Fibroblast of lung (primary cell): ENCODE data around the gene LZTR1. TPM values are rescaled to one million over a fixed set of nuclear protein-coding genes. Genes with fewer than 3 reads are reported as not detected.

Experiments
- DNase-seq, 2 donors: peaks; one replicate each; pipeline versions ENCODE4 v3.0.0 to v3.0.0-alpha.2; 2010; ENCODE audit warnings: low read depth in 2 of 2
- H2AFZ ChIP-seq: 2 replicates; pipeline ENCODE4 v1.5.1; 2012; ENCODE audit warnings: low read length, control low read depth, inconsistent platforms
- H3K27ac ChIP-seq: 2 replicates; pipeline ENCODE4 v1.5.1; 2011; ENCODE audit warnings: low read length, control low read depth; ENCODE audit not compliant: insufficient read depth
- H3K27me3 ChIP-seq: 2 replicates; pipeline ENCODE4 v1.5.1; 2011; ENCODE audit warnings: mild to moderate bottlenecking, low read length; ENCODE audit not compliant: control insufficient read depth, insufficient read depth
- H3K36me3 ChIP-seq: 2 replicates; pipeline ENCODE4 v1.5.1; 2011; ENCODE audit warnings: low read length; ENCODE audit not compliant: control insufficient read depth, insufficient read depth
- H3K4me1 ChIP-seq: 2 replicates; pipeline ENCODE4 v1.5.1; 2011; ENCODE audit warnings: low read length; ENCODE audit not compliant: control insufficient read depth, insufficient read depth; ENCODE audit errors: extremely low read depth
- H3K4me2 ChIP-seq: 2 replicates; pipeline ENCODE4 v1.5.1; 2011; ENCODE audit warnings: low read length, control low read depth; ENCODE audit not compliant: insufficient read depth; ENCODE audit errors: extremely low read depth
- H3K4me3 ChIP-seq, 4 experiments: fragments of 200-600 bp in 1 of 4; sonication (generic) in 1 of 4; replicated peaks in 1 of 4; 2 replicates each; pipeline ENCODE4 v1.5.1; 2011 to 2016; ENCODE audit warnings: low read length in 4 of 4, low read depth in 3 of 4, mild to moderate bottlenecking in 3 of 4, control low read depth in 2 of 4, inconsistent platforms in 1 of 4, mixed read lengths in 1 of 4; ENCODE audit not compliant: insufficient read depth in 1 of 4; ENCODE audit errors: control extremely low read depth in 1 of 4
- H3K79me2 ChIP-seq: 2 replicates; pipeline ENCODE4 v1.5.1; 2012; ENCODE audit warnings: mild to moderate bottlenecking, low read length, inconsistent platforms; ENCODE audit not compliant: control insufficient read depth, insufficient read depth
- H3K9ac ChIP-seq: 2 replicates; pipeline ENCODE4 v1.5.1; 2011; ENCODE audit warnings: mild to moderate bottlenecking, low read length, control low read depth; ENCODE audit not compliant: insufficient read depth
- H3K9me3 ChIP-seq: 2 replicates; pipeline ENCODE4 v1.5.1; 2012; ENCODE audit warnings: low read depth, low read length; ENCODE audit not compliant: control insufficient read depth, insufficient read depth
- H4K20me1 ChIP-seq: 2 replicates; pipeline ENCODE4 v1.5.1; 2011; ENCODE audit warnings: low read length; ENCODE audit not compliant: control insufficient read depth, insufficient read depth; ENCODE audit errors: extremely low read depth
- EZH2 ChIP-seq: IDR thresholded peaks from 2 replicates; pipeline ENCODE4 v1.5.1; 2012; ENCODE audit warnings: low read length, control low read depth, mild to moderate bottlenecking; ENCODE audit errors: missing control alignments
- polyA plus RNA-seq, 2 donors: library from polyadenylated mRNA; depleted of rRNA in 1 of 2; stranded (reverse) in 1 of 2; unstranded in 1 of 2; fragments of >200 nt; gene quantifications; 2 replicates each; pipeline ENCODE4 v1.2.1, GENCODE V29; 2011 to 2012; ENCODE audit warnings: missing spikeins in 1 of 2
- total RNA-seq: library from RNA; depleted of rRNA; stranded (reverse); fragments of >200 nt; gene quantifications from 2 replicates; pipeline ENCODE4 v1.2.1, GENCODE V29; 2014
- TF ChIP-seq, protein P1 (sequence below), 2 donors: IDR thresholded peaks in 1 of 2; conservative IDR thresholded peaks in 1 of 2; 1 replicate in 1 of 2; 2 replicates in 1 of 2; pipeline ENCODE4 v1.5.1; 2011 to 2012; ENCODE audit warnings: low read length in 2 of 2, control low read depth in 1 of 2, inconsistent platforms in 1 of 2, low read depth in 1 of 2, mild to moderate bottlenecking in 1 of 2

The LZTR1 gene
- total and polyA plus RNA-seq, 2 donors (not counting 1 experiment from before 2014, with no cell fraction given), result 27.4 to 75.8 TPM

DNA sequence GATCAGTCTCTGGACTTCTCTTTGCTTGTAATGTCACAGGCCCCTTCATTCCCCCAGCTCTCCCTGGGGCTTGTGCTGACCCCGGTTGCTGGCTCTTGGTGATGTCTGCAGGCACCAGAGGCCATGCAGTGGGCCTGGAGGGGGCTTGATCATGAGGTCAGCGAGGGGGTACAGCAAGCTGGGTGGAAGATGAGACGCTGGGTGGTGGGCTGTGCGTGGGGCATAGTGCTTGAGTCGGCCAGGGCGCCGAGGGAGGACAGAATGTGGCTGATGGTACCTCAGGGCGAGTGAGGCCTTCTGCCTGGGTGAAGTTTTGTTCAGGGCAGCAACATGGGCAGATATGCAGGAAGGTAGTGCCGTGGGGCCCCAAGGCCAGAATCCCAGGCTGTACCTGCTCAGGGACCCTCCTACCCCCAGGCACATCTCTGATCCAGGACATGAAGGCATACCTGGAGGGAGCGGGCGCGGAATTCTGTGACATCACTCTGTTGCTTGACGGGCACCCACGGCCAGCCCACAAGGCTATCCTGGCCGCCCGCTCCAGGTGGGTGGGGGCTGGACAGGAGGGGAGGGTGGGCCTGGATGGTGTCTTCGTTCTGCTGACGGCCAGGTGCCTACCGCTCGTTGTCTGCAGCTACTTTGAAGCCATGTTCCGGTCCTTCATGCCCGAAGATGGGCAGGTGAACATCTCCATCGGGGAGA lies 13.4 kb downstream of the LZTR1 start:
- no peaks in the 10 kb centered on the region for H3K27me3 ChIP-seq
- H4K20me1 ChIP-seq, result no peaks in the 10 kb centered on the region
- no peak overlapping the region for H3K9ac ChIP-seq
- peaks cover 39% of the 10 kb centered on the region for H3K36me3 ChIP-seq
- no peak for DNase-seq
- no peak overlapping the region for H3K4me3 ChIP-seq
- H3K27ac ChIP-seq, result no peak overlapping the region
- H3K9me3 ChIP-seq, result no peaks in the 10 kb centered on the region
- peaks cover 7% of the 10 kb centered on the region for H3K79me2 ChIP-seq
- peaks cover 2% of the 10 kb centered on the region for H3K4me1 ChIP-seq
- TF ChIP-seq EZH2, result no peak
- TF ChIP-seq, protein P1, sequence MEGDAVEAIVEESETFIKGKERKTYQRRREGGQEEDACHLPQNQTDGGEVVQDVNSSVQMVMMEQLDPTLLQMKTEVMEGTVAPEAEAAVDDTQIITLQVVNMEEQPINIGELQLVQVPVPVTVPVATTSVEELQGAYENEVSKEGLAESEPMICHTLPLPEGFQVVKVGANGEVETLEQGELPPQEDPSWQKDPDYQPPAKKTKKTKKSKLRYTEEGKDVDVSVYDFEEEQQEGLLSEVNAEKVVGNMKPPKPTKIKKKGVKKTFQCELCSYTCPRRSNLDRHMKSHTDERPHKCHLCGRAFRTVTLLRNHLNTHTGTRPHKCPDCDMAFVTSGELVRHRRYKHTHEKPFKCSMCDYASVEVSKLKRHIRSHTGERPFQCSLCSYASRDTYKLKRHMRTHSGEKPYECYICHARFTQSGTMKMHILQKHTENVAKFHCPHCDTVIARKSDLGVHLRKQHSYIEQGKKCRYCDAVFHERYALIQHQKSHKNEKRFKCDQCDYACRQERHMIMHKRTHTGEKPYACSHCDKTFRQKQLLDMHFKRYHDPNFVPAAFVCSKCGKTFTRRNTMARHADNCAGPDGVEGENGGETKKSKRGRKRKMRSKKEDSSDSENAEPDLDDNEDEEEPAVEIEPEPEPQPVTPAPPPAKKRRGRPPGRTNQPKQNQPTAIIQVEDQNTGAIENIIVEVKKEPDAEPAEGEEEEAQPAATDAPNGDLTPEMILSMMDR (conservative IDR thresholded peaks at IDR 0.05 in 1 of 2, IDR thresholded peaks at IDR 0.05 in 1 of 2; ENCODE audit: low read depth in 1 of 2, low read length in 2 of 2), result no peak
- no peak overlapping the region for H3K4me2 ChIP-seq
- H2AFZ ChIP-seq, result no peak overlapping the region

DNA sequence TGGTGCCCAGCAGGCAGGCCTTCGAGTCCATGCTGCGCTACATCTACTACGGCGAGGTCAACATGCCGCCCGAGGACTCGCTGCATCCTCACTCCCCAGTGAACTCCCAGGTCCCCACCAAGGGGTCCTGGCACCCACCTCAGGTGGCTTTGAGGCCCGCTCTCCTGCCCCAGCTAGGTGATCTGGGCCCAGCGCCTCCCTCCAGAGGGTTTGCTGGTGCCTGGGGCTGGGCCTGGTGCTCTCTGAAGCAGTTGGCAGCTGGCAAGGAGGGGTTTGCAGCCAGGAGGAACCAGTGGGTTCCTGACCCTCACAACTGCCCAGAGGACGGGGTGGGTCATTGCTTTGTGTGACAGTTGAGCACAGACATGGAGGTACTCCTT lies 13.9 kb downstream of the LZTR1 start:
- H3K36me3 ChIP-seq, result peaks cover 34% of the 10 kb centered on the region
- H3K4me1 ChIP-seq, result peaks cover 6% of the 10 kb centered on the region
- H3K9ac ChIP-seq, result no peak overlapping the region
- no peaks in the 10 kb centered on the region for H4K20me1 ChIP-seq
- H3K4me2 ChIP-seq, result no peak overlapping the region
- H2AFZ ChIP-seq, result no peak overlapping the region
- no peaks in the 10 kb centered on the region for H3K27me3 ChIP-seq
- no peak for TF ChIP-seq EZH2
- no peak overlapping the region for H3K4me3 ChIP-seq
- DNase-seq, result no peak
- H3K79me2 ChIP-seq, result peaks cover 12% of the 10 kb centered on the region
- H3K9me3 ChIP-seq, result no peaks in the 10 kb centered on the region
- no peak overlapping the region for H3K27ac ChIP-seq

DNA sequence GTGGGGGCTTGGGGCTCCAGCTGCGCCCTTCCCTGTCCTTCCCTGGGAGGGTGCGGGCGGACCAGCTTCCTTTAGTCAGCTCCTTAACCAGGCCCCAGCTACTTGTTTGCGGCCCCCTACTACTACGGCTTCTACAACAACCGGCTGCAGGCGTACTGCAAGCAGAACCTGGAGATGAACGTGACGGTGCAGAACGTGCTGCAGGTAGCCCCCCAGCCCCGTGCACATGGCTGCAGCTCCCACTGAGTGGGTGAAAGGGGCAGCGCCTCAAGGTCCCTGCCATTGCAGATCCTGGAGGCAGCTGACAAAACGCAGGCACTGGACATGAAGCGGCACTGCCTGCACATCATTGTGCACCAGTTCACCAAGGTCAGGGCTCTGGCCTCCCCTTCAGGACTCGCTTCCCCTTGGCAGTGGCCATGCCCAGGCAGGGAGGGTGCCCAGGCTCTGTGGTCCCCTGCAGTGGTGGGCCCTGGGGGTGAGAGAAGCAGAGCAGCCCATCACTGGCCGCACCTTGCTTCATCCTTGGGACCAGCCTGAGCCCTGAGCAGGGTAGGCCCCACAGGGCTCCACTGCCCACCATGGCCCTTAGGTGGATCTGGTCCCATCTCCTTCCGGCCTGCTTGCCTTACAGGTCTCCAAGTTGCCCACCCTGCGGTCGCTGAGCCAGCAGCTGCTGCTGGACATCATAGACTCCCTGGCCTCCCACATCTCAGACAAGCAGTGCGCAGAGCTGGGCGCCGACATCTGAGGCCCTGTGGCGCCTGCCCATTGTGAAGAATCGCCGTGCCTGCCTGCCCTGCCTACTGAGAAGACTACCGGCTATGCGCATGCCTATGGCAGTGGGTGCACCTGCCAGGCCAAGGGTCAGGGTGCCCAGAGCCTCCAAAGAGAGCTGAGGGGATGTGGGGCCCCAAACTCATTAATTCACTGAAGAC lies 14.8 kb downstream of the LZTR1 start:
- H2AFZ ChIP-seq, result no peak overlapping the region
- TF ChIP-seq, protein P1 (conservative IDR thresholded peaks at IDR 0.05 in 1 of 2, IDR thresholded peaks at IDR 0.05 in 1 of 2; ENCODE audit: low read depth in 1 of 2, low read length in 2 of 2), result no peak
- TF ChIP-seq EZH2, result no peak
- no peak for DNase-seq
- no peaks in the 10 kb centered on the region for H4K20me1 ChIP-seq
- peaks cover 27% of the 10 kb centered on the region for H3K36me3 ChIP-seq
- no peak overlapping the region for H3K27ac ChIP-seq
- no peak overlapping the region for H3K9ac ChIP-seq
- H3K9me3 ChIP-seq, result no peaks in the 10 kb centered on the region
- no peak overlapping the region for H3K4me3 ChIP-seq
- H3K4me1 ChIP-seq, result peaks cover 9% of the 10 kb centered on the region
- H3K4me2 ChIP-seq, result no peak overlapping the region
- H3K79me2 ChIP-seq, result peaks cover 17% of the 10 kb centered on the region
- no peaks in the 10 kb centered on the region for H3K27me3 ChIP-seq
